PC-9 (cell line): Measurements from ENCODE around the gene FCGR3B.
"Not testable (repeated sequence)": the region's sequence is repeated elsewhere in the genome, so short reads cannot be mapped to it uniquely, and the experiment has no call there.

ENCODE experiments used
- CTCF ChIP-seq: fragments of 200-600 bp; sonication (generic); conservative IDR thresholded peaks from 2 replicates; pipeline ENCODE4 v1.6.1; 2017; ENCODE audit warnings: mixed run types, antibody characterized with exemption, mild to moderate bottlenecking, moderate library complexity
- EZH2 ChIP-seq: fragments of 200-600 bp; sonication (generic); IDR thresholded peaks from 2 replicates; pipeline ENCODE4 v1.8.0; 2017; ENCODE audit warnings: antibody characterized with exemption, low read depth

GRCh38 chr1:161644855-161645254 lies 13.9 kb upstream of the FCGR3B start:
- not testable (repeated sequence) for TF ChIP-seq CTCF, EZH2
